ENCODE measurements around the gene WRAP53.
A peak's percentile ranks its signal among the peaks of the same experiment; 100 is the strongest.

WRAP53 gene

GRCh38 chr17:7687908-7688807 lies at the start of gene WRAP53:
TSS of gene WRAP53 (plus strand) at chr17:7688477. CDS start at chr17:7688649, 172 bp downstream.
- TF ChIP-seq, protein P1, sequence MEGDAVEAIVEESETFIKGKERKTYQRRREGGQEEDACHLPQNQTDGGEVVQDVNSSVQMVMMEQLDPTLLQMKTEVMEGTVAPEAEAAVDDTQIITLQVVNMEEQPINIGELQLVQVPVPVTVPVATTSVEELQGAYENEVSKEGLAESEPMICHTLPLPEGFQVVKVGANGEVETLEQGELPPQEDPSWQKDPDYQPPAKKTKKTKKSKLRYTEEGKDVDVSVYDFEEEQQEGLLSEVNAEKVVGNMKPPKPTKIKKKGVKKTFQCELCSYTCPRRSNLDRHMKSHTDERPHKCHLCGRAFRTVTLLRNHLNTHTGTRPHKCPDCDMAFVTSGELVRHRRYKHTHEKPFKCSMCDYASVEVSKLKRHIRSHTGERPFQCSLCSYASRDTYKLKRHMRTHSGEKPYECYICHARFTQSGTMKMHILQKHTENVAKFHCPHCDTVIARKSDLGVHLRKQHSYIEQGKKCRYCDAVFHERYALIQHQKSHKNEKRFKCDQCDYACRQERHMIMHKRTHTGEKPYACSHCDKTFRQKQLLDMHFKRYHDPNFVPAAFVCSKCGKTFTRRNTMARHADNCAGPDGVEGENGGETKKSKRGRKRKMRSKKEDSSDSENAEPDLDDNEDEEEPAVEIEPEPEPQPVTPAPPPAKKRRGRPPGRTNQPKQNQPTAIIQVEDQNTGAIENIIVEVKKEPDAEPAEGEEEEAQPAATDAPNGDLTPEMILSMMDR (IDR thresholded peaks at IDR 0.05): peak; percentile 99

- TF ChIP-seq, protein P1 (IDR thresholded peaks at IDR 0.05): no peak
Observed at GRCh38 chr17:7640783-7641182, 47.5 kb upstream of the WRAP53 start.

DNA sequence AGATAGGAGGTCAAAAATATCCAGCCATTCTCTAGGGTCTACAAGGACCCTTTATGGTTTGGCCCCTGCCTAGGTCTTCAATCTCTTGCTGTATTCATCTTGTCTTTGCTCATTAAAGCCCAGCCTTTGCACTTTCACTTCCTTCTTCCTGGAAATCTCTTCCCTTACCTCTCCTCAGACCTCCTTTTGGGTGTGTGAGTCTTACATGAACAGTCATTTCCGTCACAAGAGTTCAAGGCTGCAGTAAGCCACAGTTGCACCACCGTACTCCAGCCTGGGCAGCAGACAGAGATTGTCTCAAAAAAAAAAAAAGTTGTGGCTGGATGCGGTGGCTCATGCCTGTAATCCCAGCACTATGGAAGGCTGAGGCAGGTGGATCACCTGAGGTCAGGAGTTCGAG lies 43.5 kb upstream of the WRAP53 start:
- TF ChIP-seq, protein P1 (IDR thresholded peaks at IDR 0.05): no peak

GRCh38 chr17:7646457-7646856 lies 41.8 kb upstream of the WRAP53 start:
- TF ChIP-seq, protein P1 (IDR thresholded peaks at IDR 0.05): no peak

DNA sequence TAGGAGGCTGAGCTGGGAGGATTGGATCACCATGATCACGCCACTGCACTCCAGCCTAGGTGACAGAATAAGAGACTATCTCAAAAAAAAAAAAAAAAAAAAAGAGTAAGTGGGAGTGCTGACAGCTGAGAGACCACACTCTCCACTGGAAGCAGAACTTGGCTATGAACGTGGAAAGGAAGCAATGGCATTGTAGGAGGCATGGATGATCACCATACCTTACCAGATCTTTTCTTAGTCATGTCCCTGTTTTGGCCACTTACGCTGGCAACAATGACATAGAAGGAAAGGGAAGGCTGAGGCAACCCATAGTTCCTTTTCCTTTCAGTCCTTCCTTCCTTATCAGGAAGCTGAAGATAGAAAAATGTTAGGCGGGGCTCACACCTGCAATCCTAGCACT lies 41.3 kb upstream of the WRAP53 start:
- TF ChIP-seq, protein P1 (IDR thresholded peaks at IDR 0.05): no peak

DNA sequence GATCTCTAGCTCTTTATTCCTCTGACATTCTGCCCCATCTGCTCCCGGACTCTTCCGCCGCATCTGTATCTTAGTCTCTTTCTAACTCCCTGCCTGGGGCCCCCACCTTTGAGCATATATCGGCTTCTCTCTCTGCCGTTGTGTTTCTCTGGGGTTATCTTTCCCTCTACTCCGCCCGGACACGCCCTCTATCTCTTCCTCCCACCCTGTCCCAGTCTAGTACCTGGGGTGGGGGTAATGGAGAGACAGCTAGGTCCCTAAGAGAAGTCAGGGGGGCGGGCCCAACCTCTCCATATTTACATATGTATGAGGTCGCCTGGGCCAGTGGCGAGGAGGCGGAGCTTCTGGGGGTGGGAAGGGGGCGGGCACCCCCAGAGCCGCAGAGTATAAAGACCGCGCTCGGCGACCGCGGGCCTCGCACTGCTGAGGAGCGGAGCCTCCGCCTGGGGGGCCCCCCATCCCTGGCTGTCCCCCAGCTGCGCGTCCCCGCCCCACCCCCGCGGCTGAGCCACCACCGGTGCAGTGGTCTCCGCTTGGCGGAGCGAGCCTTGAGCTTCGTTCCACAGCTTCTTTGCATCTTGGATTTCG lies 37.7 kb upstream of the WRAP53 start, which contains the start of gene ATP1B2:
Gene ATP1B2 (plus strand): TSS at position 418 of the 588 bp plus-strand sequence. CDS start 593 bp downstream, outside the sequence.
- TF ChIP-seq, protein P1 (IDR thresholded peaks at IDR 0.05): no peak

DNA sequence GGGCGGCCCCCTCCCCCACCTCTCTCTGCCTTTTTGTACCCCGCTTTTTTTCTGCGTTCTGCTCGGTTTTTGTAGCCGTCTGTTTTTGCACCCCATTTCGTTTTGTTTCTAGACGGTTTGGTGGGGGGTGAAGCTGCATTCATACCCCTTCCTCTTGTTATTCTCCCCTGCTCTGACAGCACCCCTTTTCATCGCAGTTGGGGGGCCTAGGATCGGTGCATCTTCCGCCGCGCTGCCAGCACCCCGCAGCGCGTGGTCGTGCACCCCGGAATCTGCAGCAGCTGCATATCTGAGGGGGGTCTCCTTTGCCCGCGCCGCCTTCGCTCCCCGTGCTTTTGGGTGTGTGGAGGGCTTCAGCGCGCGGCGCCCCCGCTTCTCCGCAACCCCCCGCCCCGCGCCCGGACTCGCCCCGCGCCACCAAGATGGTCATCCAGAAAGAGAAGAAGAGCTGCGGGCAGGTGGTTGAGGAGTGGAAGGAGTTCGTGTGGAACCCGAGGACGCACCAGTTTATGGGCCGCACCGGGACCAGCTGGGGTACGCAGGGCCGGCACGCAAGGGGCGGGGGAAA lies 37.1 kb upstream of the WRAP53 start:
- TF ChIP-seq, protein P1 (IDR thresholded peaks at IDR 0.05): no peak

Measured in LNCAP (cell line).